Upper lobe of left lung (tissue), 6 donors: ENCODE data around the gene SAMD8. TPM values are rescaled to one million over a fixed set of nuclear protein-coding genes. Genes with fewer than 3 reads are reported as not detected.

Experiments
- ATAC-seq, 2 donors: fragments of 200-7000 bp; cut with Tn5 transposase; one replicate each; pipeline ENCODE4 v1.9.1; 2022; ENCODE audit warnings: mild to moderate bottlenecking in 2 of 2, moderate library complexity in 2 of 2; ENCODE audit not compliant: low FRiP score in 2 of 2
- DNase-seq, 2 donors: peaks; one replicate each; pipeline ENCODE4 v3.0.0-alpha.2; 2019 to 2020
- H3K27ac ChIP-seq, 4 donors: fragments of 200-600 bp; sonication (generic); one replicate each; pipeline ENCODE4 v1.5.1; 2016 to 2019
- H3K27me3 ChIP-seq, 4 donors: fragments of 200-600 bp; sonication (generic); one replicate each; pipeline ENCODE4 v1.5.1; 2017 to 2019
- H3K36me3 ChIP-seq, 4 donors: fragments of 200-600 bp; sonication (generic); one replicate each; pipeline ENCODE4 v1.5.1; 2016 to 2019
- H3K4me1 ChIP-seq, 4 donors: fragments of 200-600 bp; sonication (generic); one replicate each; pipeline ENCODE4 v1.5.1; 2018 to 2019
- H3K4me3 ChIP-seq, 4 donors: fragments of 200-600 bp; sonication (generic); one replicate each; pipeline ENCODE4 v1.5.1; 2017 to 2019; ENCODE audit warnings: mild to moderate bottlenecking in 2 of 4, moderate library complexity in 1 of 4
- H3K9me3 ChIP-seq, 4 donors: fragments of 200-600 bp; sonication (generic); one replicate each; pipeline ENCODE4 v1.5.1; 2018 to 2019
- CTCF ChIP-seq, 6 experiments: fragments of 450-650 bp in 4 of 6; fragments of 200-600 bp in 2 of 6; sonication (generic) in 2 of 6; IDR thresholded peaks; one replicate each; pipeline ENCODE4 v1.5.1; 2016 to 2019; ENCODE audit warnings: antibody characterized with exemption in 6 of 6
- EP300 ChIP-seq, 4 donors: sonication (generic); formaldehyde crosslinking; IDR thresholded peaks; one replicate each; pipeline ENCODE4 v1.5.1; 2017; ENCODE audit warnings: antibody characterized with exemption in 4 of 4, control low read depth in 2 of 4
- POLR2A ChIP-seq, 4 donors: fragments of 450-650 bp; IDR thresholded peaks; one replicate each; pipeline ENCODE4 v1.5.1; 2016 to 2017; ENCODE audit warnings: antibody characterized with exemption in 4 of 4, mild to moderate bottlenecking in 2 of 4
- POLR2AphosphoS5 ChIP-seq, 2 donors: sonication (generic); formaldehyde crosslinking; IDR thresholded peaks; one replicate each; pipeline ENCODE4 v1.5.1; 2017; ENCODE audit warnings: antibody characterized with exemption in 2 of 2
- WGBS, 2 donors: methylation state at CpG; one replicate each; pipeline ENCODE4 v1.1.5; 2017 to 2018; 5-methylcytosine and 5-hydroxymethylcytosine counted together
- total RNA-seq, 6 donors: library from RNA; depleted of rRNA in 4 of 6; stranded (reverse); fragments of >200 nt in 4 of 6; gene quantifications; one replicate each; pipeline versions ENCODE4 v1.1.0 to v1.2.1, GENCODE V29; 2016 to 2021
- donor health status: DM: no; HTN: no; CAD: no; lungs with moderate emphysema.
- donor health status: DM: no; HTN: yes; CAD: no; lungs with severe emphysema.

The SAMD8 gene
- total RNA-seq, 6 donors from 2014 or later = 8.4 to 36.2 (median 18.0) TPM

DNA sequence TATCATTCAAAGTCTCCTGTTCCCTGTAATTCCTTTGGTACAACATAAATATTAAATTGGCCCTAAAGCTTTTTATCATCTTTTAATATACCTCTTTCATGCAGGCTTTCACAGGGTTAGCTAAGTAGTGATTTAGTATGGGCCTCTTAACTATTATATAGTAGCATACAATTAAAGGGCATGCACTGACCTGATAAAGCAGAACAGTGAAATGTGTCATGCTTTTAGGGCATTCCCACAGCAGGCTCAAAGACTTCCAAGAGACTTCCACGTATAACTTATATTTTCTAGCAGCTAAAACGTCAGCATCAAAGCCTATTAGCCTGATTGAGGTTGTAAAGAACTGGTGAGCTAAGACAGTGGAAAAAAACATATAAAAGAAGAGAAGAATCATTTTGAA, 35.3 kb downstream of the SAMD8 start:
- TF ChIP-seq EP300 (IDR thresholded peaks at IDR 0.05) (no peak), CTCF (IDR thresholded peaks at IDR 0.05) (no peak), POLR2AphosphoS5 (IDR thresholded peaks at IDR 0.05) (no peak), POLR2A (IDR thresholded peaks at IDR 0.05) (no peak)
- no peak overlapping the region for H3K4me3 ChIP-seq
- peaks cover 0 to 15% (median 10%) of the 10 kb centered on the region in 4 donors for H3K36me3 ChIP-seq
- H3K9me3 ChIP-seq = no peaks in the 10 kb centered on the region
- DNase-seq (no peak), ATAC-seq (no peak)
- H3K27ac ChIP-seq = no peak overlapping the region
- WGBS, 2 donors = 93 to 95% methylated on average over 2 of the region's 2 CpGs
- H3K4me1 ChIP-seq = peaks cover 0 to 23% (median 16%) of the 10 kb centered on the region in 4 donors
- no peaks in the 10 kb centered on the region for H3K27me3 ChIP-seq

DNA sequence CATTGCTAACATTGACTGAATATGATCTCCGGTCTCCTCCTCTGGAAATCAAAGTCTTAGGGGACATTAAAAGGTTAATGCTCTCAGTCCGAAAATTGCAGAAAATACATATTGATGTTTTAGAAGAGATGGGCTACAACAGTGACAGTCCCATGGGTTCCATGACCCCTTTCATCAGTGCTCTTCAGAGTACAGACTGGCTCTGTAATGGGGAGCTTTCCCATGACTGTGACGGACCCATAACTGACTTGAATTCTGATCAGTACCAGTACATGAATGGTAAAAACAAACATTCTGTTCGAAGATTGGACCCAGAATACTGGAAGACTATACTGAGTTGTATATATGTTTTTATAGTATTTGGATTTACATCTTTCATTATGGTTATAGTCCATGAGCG, 39.2 kb downstream of the SAMD8 start:
- DNase-seq (no peak), ATAC-seq (no peak)
- H3K9me3 ChIP-seq = no peaks in the 10 kb centered on the region
- no peak overlapping the region for H3K4me3 ChIP-seq
- no peaks in the 10 kb centered on the region for H3K27me3 ChIP-seq
- peaks cover 0 to 35% (median 14%) of the 10 kb centered on the region in 4 donors for H3K36me3 ChIP-seq
- H3K27ac ChIP-seq = no peak overlapping the region
- H3K4me1 ChIP-seq = peaks cover 0 to 4% (median 0%) of the 10 kb centered on the region in 4 donors
- TF ChIP-seq CTCF (IDR thresholded peaks at IDR 0.05) = no peak
- no peak for TF ChIP-seq POLR2A (IDR thresholded peaks at IDR 0.05)
- TF ChIP-seq EP300 (IDR thresholded peaks at IDR 0.05) = no peak
- no peak for TF ChIP-seq POLR2AphosphoS5 (IDR thresholded peaks at IDR 0.05)
- WGBS, 2 donors = 96 to 97% methylated on average over 5 of the region's 5 CpGs

- no peaks in the 10 kb centered on the region for H3K4me1 ChIP-seq
- no peaks in the 10 kb centered on the region for H3K27me3 ChIP-seq
- no peak overlapping the region for H3K4me3 ChIP-seq
- TF ChIP-seq CTCF (IDR thresholded peaks at IDR 0.05) (no peak), POLR2AphosphoS5 (IDR thresholded peaks at IDR 0.05) (no peak), EP300 (IDR thresholded peaks at IDR 0.05) (no peak), POLR2A (IDR thresholded peaks at IDR 0.05) (no peak)
- ATAC-seq = peak in 1 of 2 donors; percentile 40
- H3K9me3 ChIP-seq = no peaks in the 10 kb centered on the region
- H3K36me3 ChIP-seq = peaks cover 0 to 5% (median 2%) of the 10 kb centered on the region in 4 donors
- 85 to 87% methylated on average over 4 of the region's 4 CpGs for WGBS, 2 donors
- no peak for DNase-seq
- H3K27ac ChIP-seq = no peak overlapping the region
Measured at GRCh38 chr10:75159519-75159918, 48.1 kb downstream of the SAMD8 start.

GRCh38 chr10:75165684-75166622, 54.5 kb downstream of the SAMD8 start:
- no peaks in the 10 kb centered on the region for H3K9me3 ChIP-seq
- WGBS, 2 donors = 50 to 56% methylated on average over 2 of the region's 2 CpGs
- no peak for ATAC-seq
- H3K36me3 ChIP-seq = peaks cover 0 to 36% (median 3%) of the 10 kb centered on the region in 4 donors
- DNase-seq = no peak
- no peak overlapping the region for H3K27ac ChIP-seq
- TF ChIP-seq EP300 (IDR thresholded peaks at IDR 0.05) = no peak
- TF ChIP-seq CTCF (IDR thresholded peaks at IDR 0.05) = no peak
- no peak for TF ChIP-seq POLR2A (IDR thresholded peaks at IDR 0.05)
- TF ChIP-seq POLR2AphosphoS5 (IDR thresholded peaks at IDR 0.05) = no peak
- peaks cover 3 to 12% (median 11%) of the 10 kb centered on the region in 4 donors for H3K4me1 ChIP-seq
- no peaks in the 10 kb centered on the region for H3K27me3 ChIP-seq
- no peak overlapping the region for H3K4me3 ChIP-seq
